GM19328 (cell line): ENCODE data around the gene B4GALT5.

Experiments used
- ATAC-seq: cut with Tn5 transposase; IDR thresholded peaks from one replicate; pipeline ENCODE4 v1.9.1; 2021; ENCODE audit warnings: mild to moderate bottlenecking, moderate library complexity; ENCODE audit not compliant: unreplicated experiment

B4GALT5 gene

DNA sequence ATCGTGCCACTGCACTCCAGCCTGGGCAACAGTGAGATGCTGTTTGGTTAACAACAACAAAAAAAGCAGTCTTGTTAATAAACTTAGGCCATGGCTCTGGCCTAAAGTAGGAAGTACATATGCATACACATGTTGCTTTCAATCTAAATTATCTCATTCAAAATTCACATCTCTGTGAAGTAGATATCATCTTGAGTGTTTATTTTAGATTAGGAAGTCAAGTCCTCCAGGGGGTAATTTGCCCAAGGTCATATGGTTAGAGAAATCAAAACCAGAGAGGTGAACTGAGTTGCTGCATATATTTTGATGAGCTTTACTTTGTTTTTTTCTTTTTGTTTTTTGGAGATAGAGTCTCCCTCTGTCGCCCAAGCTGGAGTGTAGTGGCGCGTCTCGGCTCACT lies 52.8 kb downstream of the B4GALT5 start:
- no peak for ATAC-seq

DNA sequence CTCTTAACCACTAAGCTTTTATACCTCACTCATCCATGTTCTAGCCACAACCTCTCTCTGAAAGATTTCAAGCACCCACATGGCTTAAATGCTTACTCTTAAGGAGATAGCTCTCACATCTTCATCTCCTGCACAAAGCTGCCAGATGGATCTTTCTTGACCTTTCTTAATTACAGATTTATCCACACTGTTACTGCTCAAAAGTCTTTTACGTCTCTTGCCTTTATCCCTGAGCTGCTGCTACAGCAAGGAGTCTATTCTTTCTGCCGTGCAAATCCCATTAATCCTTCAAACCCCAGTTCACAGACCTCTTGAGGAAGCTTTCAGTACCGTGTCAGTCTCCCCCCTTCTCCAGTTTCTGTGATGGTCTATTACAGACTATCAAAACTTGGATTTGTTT lies 54.6 kb downstream of the B4GALT5 start:
- no peak for ATAC-seq

- no peak for ATAC-seq
These were observed 55.2 kb downstream of the B4GALT5 start for GRCh38 chr20:49658508-49658907.

DNA sequence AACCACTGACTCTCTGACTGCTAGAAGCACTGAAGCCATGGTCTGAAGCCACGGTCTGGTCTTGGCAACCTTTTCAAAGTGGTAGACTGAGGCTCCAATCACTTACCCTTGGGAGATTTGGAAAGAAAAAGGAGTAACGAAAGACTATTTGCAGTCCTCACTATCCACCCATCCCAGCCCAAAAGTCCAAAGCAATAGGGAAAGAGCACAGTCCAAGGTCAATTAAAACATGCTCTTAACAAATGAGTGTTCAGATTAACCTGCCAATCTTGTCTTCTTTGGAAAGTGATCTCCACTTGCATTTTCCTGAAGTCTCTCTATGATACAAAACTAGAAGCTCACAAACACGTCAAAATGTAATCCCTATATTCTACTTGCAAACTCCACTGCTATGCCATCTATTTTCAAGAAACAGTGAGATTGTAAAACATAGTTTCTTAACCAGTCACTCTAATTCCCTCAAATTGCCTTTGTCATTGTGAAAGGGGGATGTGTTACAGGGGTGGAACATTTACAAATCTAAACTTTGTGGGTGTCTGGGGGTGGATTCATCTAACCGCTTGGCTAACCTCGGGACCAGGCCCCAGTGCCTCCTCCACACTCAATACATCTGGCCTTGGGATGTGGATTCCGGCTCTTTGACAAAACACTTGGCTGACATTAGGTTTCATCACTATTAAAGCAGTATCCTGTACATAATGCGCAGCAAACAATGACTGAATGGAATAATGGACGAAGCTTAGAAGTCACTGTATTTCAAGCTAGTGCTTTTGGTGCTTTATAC lies 56.4 kb downstream of the B4GALT5 start:
- no peak for ATAC-seq

- no peak for ATAC-seq
These were observed 57.4 kb downstream of the B4GALT5 start for GRCh38 chr20:49656304-49656703.

GRCh38 chr20:49653925-49654434 lies 59.7 kb downstream of the B4GALT5 start:
- no peak for ATAC-seq

DNA sequence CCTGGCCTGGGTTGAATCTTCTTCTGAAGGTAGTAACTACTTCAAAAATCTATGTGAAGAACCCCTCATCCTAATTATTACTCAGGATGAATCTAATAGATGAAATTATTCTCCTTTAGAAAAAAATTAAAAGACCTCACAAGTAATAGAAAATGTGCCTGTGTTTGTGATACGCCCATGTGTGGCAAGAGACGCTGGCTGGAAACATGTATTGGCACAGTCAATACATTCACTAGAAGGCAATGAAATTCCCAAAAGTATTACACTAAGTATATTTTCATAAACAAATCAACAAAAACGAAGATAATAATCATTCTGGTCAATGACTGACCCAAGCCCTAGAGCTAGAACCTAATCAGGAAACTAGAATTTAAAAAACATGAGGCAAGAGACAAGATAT lies 64.0 kb downstream of the B4GALT5 start:
- ATAC-seq: no peak

GRCh38 chr20:49647550-49647949 lies 66.1 kb downstream of the B4GALT5 start:
- no peak for ATAC-seq

GRCh38 chr20:49646528-49646927 lies 67.2 kb downstream of the B4GALT5 start:
- no peak for ATAC-seq

- ATAC-seq: no peak
These were observed 67.6 kb downstream of the B4GALT5 start for GRCh38 chr20:49646126-49646525.

GRCh38 chr20:49644980-49645565 lies 68.6 kb downstream of the B4GALT5 start:
- no peak for ATAC-seq

- no peak for ATAC-seq
These were observed 70.9 kb downstream of the B4GALT5 start for GRCh38 chr20:49642816-49643215.

DNA sequence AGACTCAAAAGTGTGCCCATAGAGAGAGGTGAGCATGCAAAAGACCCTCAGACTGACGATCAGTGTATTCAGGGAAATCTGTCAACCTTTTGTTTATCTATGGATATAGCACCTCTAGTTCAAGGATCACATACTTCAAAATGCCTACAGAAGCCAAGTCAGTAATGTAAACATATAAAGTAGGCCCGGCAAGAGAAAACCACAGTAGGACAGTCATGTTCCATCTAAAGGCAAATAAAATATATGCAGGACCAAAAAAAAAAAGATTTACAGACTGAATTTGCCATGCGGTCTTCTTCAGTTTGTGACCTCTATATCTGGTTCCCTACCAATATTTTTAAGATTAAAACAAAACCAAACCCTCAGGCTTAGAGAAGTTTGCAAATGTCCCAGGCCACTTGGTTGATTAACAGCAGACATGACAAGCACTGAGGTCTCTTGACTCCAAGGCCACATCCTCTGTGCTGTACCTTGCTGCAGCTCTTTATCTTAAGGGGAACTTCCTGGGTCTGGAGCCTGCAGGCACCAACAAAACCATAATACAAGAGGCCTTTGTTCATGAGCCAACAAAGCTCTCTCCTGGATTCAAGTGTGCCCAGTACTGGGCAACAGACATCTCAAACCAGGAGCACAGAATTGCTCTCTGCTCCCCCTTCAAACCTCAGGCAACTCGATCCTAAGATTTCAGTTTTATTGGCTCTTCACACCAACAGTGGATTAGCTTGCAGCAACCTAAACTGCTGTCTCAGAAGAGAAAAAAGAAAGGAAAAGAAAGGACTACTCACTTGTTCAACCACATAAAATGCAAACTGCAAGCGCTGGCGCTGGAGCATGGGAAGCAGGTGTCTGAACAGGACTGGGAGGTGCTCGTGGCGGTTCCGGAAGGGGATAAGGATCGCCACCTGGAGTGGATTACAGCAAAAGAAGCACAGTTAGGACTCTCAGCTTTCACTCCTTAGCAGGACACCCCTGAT lies 71.7 kb downstream of the B4GALT5 start:
- no peak for ATAC-seq

DNA sequence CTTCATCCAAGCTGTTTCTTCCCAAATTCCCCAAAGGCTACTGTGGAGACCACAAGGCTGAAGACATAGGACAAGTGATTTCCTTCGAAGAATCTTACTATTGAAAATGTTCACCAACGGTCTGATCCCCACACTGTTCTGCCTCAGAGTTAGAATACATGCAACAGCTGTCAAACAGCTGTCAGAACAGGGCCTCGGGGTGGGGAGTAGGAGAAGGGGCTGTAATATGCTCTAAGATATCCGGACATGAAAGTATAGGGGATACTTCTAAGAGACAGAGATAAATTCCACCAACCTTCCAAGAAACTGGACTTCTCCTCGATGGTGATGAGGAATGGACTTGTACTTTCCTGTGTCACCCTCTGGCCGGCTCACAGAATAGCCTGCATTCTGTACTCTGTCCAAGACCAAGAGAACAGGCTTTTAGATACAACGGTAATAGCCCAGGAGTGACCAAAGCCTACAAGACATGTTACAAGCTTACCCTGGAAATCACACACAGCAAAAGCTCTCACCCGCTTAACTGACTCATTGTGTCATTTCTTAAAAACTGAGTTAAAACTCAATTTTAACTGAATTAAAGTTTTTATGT lies 76.5 kb downstream of the B4GALT5 start:
- no peak for ATAC-seq

DNA sequence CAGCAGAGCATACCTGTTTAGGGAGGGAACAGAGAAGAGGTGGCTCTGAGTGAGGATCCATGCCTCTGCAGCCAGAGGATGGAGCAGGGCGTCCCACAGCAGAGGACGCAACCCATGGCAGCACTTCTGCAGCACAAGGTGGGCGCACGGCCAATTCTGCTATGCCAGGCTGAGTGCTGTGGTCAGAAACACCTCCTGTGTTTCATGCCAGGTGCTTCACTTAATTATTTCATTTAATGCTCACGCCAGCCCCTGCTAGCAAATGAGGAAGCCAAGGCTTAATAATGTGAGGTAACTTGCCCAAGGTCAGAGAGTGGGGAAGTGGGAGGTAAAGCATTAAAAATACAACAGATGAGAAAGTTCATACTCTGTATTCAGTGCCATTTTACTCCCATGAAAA lies 77.2 kb downstream of the B4GALT5 start:
- no peak for ATAC-seq

- no peak for ATAC-seq
These were observed 77.8 kb downstream of the B4GALT5 start for GRCh38 chr20:49635866-49636265.

GRCh38 chr20:49635166-49635565 lies 78.5 kb downstream of the B4GALT5 start:
- ATAC-seq: no peak

- ATAC-seq: no peak
These were observed 79.6 kb downstream of the B4GALT5 start for GRCh38 chr20:49634116-49634515.

GRCh38 chr20:49633643-49634042 lies 80.0 kb downstream of the B4GALT5 start:
- ATAC-seq: no peak

DNA sequence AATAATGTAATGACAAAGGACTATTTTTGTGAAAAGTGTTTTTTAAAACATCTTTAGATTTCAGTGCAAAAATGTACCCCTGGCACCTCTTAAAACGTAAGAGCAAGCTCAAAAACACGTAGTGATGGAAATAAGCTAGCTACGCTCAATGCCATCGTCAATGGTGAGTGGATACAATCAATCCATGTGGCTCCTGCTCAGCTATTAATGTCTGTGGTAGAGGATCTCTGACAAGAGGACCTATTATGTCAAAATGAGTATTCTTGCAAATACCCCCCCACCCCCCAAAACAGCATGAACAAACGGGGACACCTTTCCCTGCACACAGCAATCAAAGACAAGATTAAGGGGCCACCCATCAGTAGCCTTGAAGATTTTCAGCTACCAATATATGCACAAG lies 80.7 kb downstream of the B4GALT5 start:
- ATAC-seq: no peak

DNA sequence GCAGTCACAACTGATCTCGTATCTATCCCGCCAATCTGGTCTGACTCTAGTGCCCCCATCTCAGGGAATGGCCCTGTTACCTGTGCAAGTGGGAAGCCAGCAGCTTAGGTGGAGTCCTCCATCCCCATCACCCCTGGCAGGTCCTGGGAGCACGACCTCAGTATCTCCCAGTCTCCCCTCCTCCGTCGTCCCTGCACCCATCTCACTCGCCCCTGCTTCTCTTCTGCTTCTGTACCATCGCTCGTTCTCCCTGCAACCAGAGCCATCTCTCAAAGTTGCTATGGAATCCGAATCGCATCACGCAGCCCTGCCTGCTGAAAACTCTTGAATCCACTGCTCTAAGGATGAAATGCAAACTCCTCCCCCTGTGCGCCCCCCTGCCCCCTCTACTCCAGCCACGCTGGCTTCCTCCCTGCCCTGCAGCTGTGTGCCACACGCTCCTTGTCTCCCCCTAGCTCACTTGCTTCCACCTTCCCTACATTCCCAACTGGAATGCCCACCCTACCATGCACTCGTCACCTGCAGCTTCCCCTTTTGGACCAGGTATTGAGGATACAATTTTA lies 81.7 kb downstream of the B4GALT5 start:
- ATAC-seq: no peak
